WTC11 (cell line): ENCODE measurements around the gene PTPRC. TPM values are rescaled to one million over a fixed set of nuclear protein-coding genes. Genes with fewer than 3 reads are reported as not detected.

Source experiments
- ATAC-seq: fragments of 200-7000 bp; cut with Tn5 transposase; 2 replicates; pipeline ENCODE4 v1.10.0; 2021; ENCODE audit warnings: mild to moderate bottlenecking, moderate library complexity
- CTCF ChIA-PET: fragments of 300-600 bp; sonication (Branson Sonifier 250); formaldehyde crosslinking; loops from one replicate; lab custom pipeline; 2021; ENCODE audit warnings: antibody characterized with exemption; lab: Charles Lee
- POLR2A ChIA-PET: fragments of 350-600 bp; sonication (Branson Sonifier 250); formaldehyde crosslinking; loops from one replicate; lab custom pipeline; 2021; ENCODE audit warnings: antibody characterized with exemption; lab: Charles Lee
- DNase-seq: peaks from one replicate; pipeline ENCODE4 v3.0.0; 2021; ENCODE audit warnings: low spot score
- H3K27ac Mint-ChIP-seq: 2 replicates; pipeline ENCODE4 v1.8.0; 2021; ENCODE audit warnings: mixed read lengths
- H3K27me3 Mint-ChIP-seq: 2 replicates; pipeline ENCODE4 v1.8.0; 2021; ENCODE audit warnings: low read depth, mild to moderate bottlenecking, moderate library complexity, mixed read lengths
- H3K36me3 Mint-ChIP-seq: 2 replicates; pipeline ENCODE4 v1.8.0; 2021; ENCODE audit warnings: mixed read lengths
- H3K4me1 Mint-ChIP-seq: 2 replicates; pipeline ENCODE4 v1.8.0; 2022; ENCODE audit warnings: mixed read lengths
- H3K4me3 Mint-ChIP-seq: 2 replicates; pipeline ENCODE4 v1.8.0; 2021; ENCODE audit warnings: mild to moderate bottlenecking, moderate library complexity, mixed read lengths
- H3K9me3 Mint-ChIP-seq: 2 replicates; pipeline ENCODE4 v1.8.0; 2021; ENCODE audit warnings: mixed read lengths
- AFF4 ChIP-seq: sonication (generic); formaldehyde crosslinking; IDR thresholded peaks from 2 replicates; pipeline ENCODE4 v1.8.1; 2023; ENCODE audit warnings: mild to moderate bottlenecking, missing genetic modification reagents, borderline replicate concordance
- CDX4 ChIP-seq: fragments of 250-450 bp; sonication (Bioruptor Pico); IDR thresholded peaks from 2 replicates; pipeline ENCODE4 v1.9.0; 2021; ENCODE audit warnings: moderate library complexity, mild to moderate bottlenecking, inconsistent platforms, borderline replicate concordance
- FOXK1 ChIP-seq: sonication (generic); formaldehyde crosslinking; IDR thresholded peaks from 2 replicates; pipeline ENCODE4 v1.8.0; 2022; ENCODE audit warnings: mild to moderate bottlenecking, moderate library complexity, missing genetic modification reagents
- MAX ChIP-seq: sonication (generic); formaldehyde crosslinking; IDR thresholded peaks from 2 replicates; pipeline ENCODE4 v1.8.0; 2022; ENCODE audit warnings: mild to moderate bottlenecking, missing genetic modification reagents
- MLX ChIP-seq: sonication (generic); formaldehyde crosslinking; IDR thresholded peaks from 2 replicates; pipeline ENCODE4 v1.8.1; 2023; ENCODE audit warnings: mild to moderate bottlenecking, missing genetic modification reagents, moderate library complexity
- NFE2L1 ChIP-seq: sonication (generic); formaldehyde crosslinking; IDR thresholded peaks from 2 replicates; pipeline ENCODE4 v1.8.1; 2023; ENCODE audit warnings: missing genetic modification reagents
- NR2C2 ChIP-seq: sonication (generic); formaldehyde crosslinking; IDR thresholded peaks from 2 replicates; pipeline ENCODE4 v1.8.0; 2022; ENCODE audit warnings: mild to moderate bottlenecking, missing genetic modification reagents
- NR3C1 ChIP-seq: sonication (generic); formaldehyde crosslinking; conservative IDR thresholded peaks from 2 replicates; pipeline ENCODE4 v1.8.1; 2023; ENCODE audit warnings: low read depth, mild to moderate bottlenecking, missing genetic modification reagents
- OVOL2 ChIP-seq: fragments of 250-450 bp; sonication (Bioruptor Pico); IDR thresholded peaks from 2 replicates; pipeline ENCODE4 v1.9.0; 2021; ENCODE audit warnings: mild to moderate bottlenecking, borderline replicate concordance
- SOX15 ChIP-seq: fragments of 250-450 bp; sonication (Bioruptor Pico); IDR thresholded peaks from 2 replicates; pipeline ENCODE4 v1.9.0; 2021; ENCODE audit warnings: mild to moderate bottlenecking
- STAT6 ChIP-seq: sonication (generic); formaldehyde crosslinking; conservative IDR thresholded peaks from 2 replicates; pipeline ENCODE4 v1.8.1; 2023; ENCODE audit warnings: mild to moderate bottlenecking, low read depth, missing genetic modification reagents, moderate library complexity
- USF2 ChIP-seq: sonication (generic); formaldehyde crosslinking; IDR thresholded peaks from 2 replicates; pipeline ENCODE4 v1.8.1; 2023; ENCODE audit warnings: mild to moderate bottlenecking, missing genetic modification reagents, moderate library complexity
- ZNF219 ChIP-seq: sonication (generic); formaldehyde crosslinking; IDR thresholded peaks from 2 replicates; pipeline ENCODE4 v1.8.0; 2023; ENCODE audit warnings: missing genetic modification reagents, mild to moderate bottlenecking, borderline replicate concordance
- ZNF416 ChIP-seq: fragments of 250-450 bp; sonication (Bioruptor Pico); IDR thresholded peaks from 2 replicates; pipeline ENCODE4 v1.9.0; 2021; ENCODE audit warnings: mild to moderate bottlenecking, inconsistent platforms
- total RNA-seq: library from RNA; stranded (reverse); gene quantifications from 3 replicates; pipeline ENCODE4 v1.2.3, GENCODE V29; 2021

PTPRC gene
- total RNA-seq, 1 experiment from 2014 or later = 1.4 TPM

- TF ChIP-seq STAT6 (CRISPR knock-in tag) (no peak), USF2 (no peak), NR3C1 (CRISPR knock-in tag) (no peak), FOXK1 (CRISPR knock-in tag) (no peak), CDX4 (CRISPR knock-in tag) (no peak), SOX15 (CRISPR knock-in tag) (no peak), ZNF416 (CRISPR knock-in tag) (no peak), NFE2L1 (CRISPR knock-in tag) (no peak)
These were observed 116.9 kb downstream of the PTPRC start (continued) for GRCh38 chr1:198755715-198756114.

GRCh38 chr1:198756470-198756869 lies 117.6 kb downstream of the PTPRC start:
- Mint-ChIP-seq H3K27me3 (no peaks in the 10 kb centered on the region), H3K36me3 (no peaks in the 10 kb centered on the region), H3K9me3 (no peaks in the 10 kb centered on the region), H3K4me3 (no peak overlapping the region), H3K27ac (no peak overlapping the region)
- POLR2A ChIA-PET = no interaction called here
- no peak for ATAC-seq
- TF ChIP-seq ZNF219 (CRISPR knock-in tag) = no peak
- TF ChIP-seq MLX (CRISPR knock-in tag) = no peak
- no peak for TF ChIP-seq MAX (CRISPR knock-in tag)
- no peak for TF ChIP-seq AFF4
- TF ChIP-seq NR2C2 (CRISPR knock-in tag) = no peak
- no peak for TF ChIP-seq OVOL2 (CRISPR knock-in tag)
- TF ChIP-seq, all 79 proteins: peak for 0
- CTCF ChIA-PET = no interaction called here
- H3K4me1 Mint-ChIP-seq = peaks cover 4% of the 10 kb centered on the region; the same call in 1 of the 2 replicates
- no peak for DNase-seq
